Measurements from ENCODE around the gene SSX2.
"Not testable (repeated sequence)": the region's sequence is repeated elsewhere in the genome, so short reads cannot be mapped to it uniquely, and the experiment has no call there.

SSX2 gene

GRCh38 chrX:52707078-52707477 lies at the start of gene SSX2:
Gene SSX2, minus strand, starts transcription at chrX:52707178. Its CDS starts 1,429 bp downstream, at chrX:52705749.
- not testable (repeated sequence) for DNase-seq (ENCODE audit: low spot score)

GRCh38 chrX:52750952-52751351 lies 44.0 kb upstream of the SSX2 start, which contains the start of gene SSX2B:
Gene SSX2B, plus strand, starts transcription at chrX:52751252. Its CDS starts 1,429 bp downstream, at chrX:52752681.
- not testable (repeated sequence) for DNase-seq (ENCODE audit: low spot score)

- DNase-seq (ENCODE audit: low spot score), result not testable (repeated sequence)
Observed at GRCh38 chrX:52692034-52692433, 14.9 kb downstream of the SSX2 start.

GRCh38 chrX:52662218-52662617 lies 44.8 kb downstream of the SSX2 start:
- DNase-seq (ENCODE audit: low spot score), result not testable (repeated sequence)

- not testable (repeated sequence) for DNase-seq (ENCODE audit: low spot score)
Observed at GRCh38 chrX:52655475-52655874, 51.5 kb downstream of the SSX2 start.

GRCh38 chrX:52654800-52655199 lies 52.2 kb downstream of the SSX2 start, which contains the start of gene SSX7:
Gene SSX7, minus strand, starts transcription at chrX:52654900. Its CDS starts 1,428 bp downstream, at chrX:52653472.
- not testable (repeated sequence) for DNase-seq (ENCODE audit: low spot score)

GRCh38 chrX:52650676-52651075 lies 56.3 kb downstream of the SSX2 start:
- DNase-seq (ENCODE audit: low spot score), result not testable (repeated sequence)

GRCh38 chrX:52648956-52649355 lies 58.0 kb downstream of the SSX2 start:
- DNase-seq (ENCODE audit: low spot score), result not testable (repeated sequence)
